ENCODE measurements around the gene SORBS1. TPM values are rescaled to one million over a fixed set of nuclear protein-coding genes. Genes with fewer than 3 reads are reported as not detected.

The SORBS1 gene
- total and polyA plus RNA-seq, 4 donors: 13.1 to 68.9 (median 44.0) TPM

DNA sequence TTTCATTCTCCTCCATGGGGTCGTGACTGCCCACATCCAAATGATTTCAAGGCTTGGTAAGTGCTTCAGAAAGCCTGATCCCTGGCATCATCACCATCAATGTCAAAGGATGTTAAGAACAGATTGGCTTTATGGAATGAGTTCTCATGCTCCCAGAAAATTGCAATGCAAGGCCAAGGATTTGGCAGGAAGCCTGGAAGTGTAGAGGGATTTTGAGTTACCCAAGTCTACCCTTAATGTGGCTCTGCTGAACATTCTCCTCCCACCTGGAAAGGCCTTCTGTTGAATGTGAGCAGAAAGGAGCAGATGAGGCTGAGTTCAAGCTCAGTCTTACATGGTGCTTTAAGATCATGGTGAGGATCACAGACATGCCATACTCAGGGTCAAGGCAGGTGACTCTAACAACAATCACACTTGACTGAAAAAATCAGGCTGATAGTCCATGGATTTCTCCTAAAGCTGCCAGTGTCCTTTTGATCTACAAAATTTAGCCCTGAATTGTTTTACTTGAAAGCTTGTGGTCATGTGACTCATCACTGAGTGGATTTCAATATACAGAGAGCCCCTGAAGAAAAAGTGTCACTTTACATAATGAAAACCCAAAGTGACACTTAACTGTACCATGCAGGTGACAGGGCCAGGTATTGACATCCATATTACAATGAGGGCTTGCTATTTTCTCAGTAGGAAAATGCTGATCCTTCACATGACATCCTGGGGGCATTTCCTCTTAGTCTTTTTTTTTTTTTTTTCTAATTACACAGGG lies 159.3 kb downstream of the SORBS1 start:
- no peak for ATAC-seq (ENCODE audit: insufficient read depth, low FRiP score)
- peaks cover 0 to 12% (median 8%) of the 10 kb centered on the region in 5 donors for H3K4me1 ChIP-seq (ENCODE audit: control insufficient read depth in 5 of 5, insufficient read depth in 5 of 5, low read length in 5 of 5)
- WGBS, 2 donors: 86 to 95% methylated on average over 1 of the region's 1 CpG
- H3K9ac ChIP-seq (ENCODE audit: insufficient read depth in 1 of 2, low read length in 2 of 2): no peak overlapping the region
- TF ChIP-seq, protein P1, sequence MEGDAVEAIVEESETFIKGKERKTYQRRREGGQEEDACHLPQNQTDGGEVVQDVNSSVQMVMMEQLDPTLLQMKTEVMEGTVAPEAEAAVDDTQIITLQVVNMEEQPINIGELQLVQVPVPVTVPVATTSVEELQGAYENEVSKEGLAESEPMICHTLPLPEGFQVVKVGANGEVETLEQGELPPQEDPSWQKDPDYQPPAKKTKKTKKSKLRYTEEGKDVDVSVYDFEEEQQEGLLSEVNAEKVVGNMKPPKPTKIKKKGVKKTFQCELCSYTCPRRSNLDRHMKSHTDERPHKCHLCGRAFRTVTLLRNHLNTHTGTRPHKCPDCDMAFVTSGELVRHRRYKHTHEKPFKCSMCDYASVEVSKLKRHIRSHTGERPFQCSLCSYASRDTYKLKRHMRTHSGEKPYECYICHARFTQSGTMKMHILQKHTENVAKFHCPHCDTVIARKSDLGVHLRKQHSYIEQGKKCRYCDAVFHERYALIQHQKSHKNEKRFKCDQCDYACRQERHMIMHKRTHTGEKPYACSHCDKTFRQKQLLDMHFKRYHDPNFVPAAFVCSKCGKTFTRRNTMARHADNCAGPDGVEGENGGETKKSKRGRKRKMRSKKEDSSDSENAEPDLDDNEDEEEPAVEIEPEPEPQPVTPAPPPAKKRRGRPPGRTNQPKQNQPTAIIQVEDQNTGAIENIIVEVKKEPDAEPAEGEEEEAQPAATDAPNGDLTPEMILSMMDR (IDR thresholded peaks at IDR 0.05; ENCODE audit: control extremely low read depth, extremely low read depth): no peak
- H3K36me3 ChIP-seq (ENCODE audit: control insufficient read depth in 4 of 4, insufficient read depth in 4 of 4, low read length in 4 of 4): peaks cover 10 to 22% (median 19%) of the 10 kb centered on the region in 4 donors
- no peaks in the 10 kb centered on the region for H3K27me3 ChIP-seq (ENCODE audit: control insufficient read depth in 3 of 3, insufficient read depth in 3 of 3, low read length in 2 of 3)
- H3K27ac ChIP-seq (ENCODE audit: low read depth in 1 of 2, low read length in 1 of 2): peak overlapping the region in 1 of 2 donors; percentile 93
- peak in 1 of 3 donors; percentile 32 for DNase-seq
- peaks cover 0 to 1% (median 0%) of the 10 kb centered on the region in 4 donors for H3K9me3 ChIP-seq (ENCODE audit: control insufficient read depth in 4 of 4, insufficient read depth in 3 of 4, low read length in 3 of 4)
- H3K4me3 ChIP-seq: no peak overlapping the region

DNA sequence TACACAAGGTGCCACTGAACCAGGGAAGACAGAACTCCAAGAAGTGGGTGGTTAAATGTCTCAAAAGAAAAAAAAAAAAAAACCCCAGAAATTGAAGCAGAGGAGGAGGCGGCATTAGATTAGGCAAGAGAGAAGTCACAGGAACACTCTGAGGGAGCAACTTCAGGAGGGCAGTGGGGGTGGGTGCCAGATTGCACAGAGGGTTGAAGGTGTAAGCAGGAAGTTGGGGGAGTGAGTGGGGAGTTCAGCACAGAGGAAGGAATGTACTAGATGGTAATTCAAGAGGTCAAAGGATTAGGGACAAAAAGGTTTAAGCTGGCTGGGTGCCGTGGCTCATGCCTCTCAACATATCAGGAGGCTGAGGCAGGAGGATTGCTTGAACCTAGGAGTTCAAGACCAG lies 160.4 kb downstream of the SORBS1 start:
- TF ChIP-seq, protein P1 (IDR thresholded peaks at IDR 0.05; ENCODE audit: control extremely low read depth, extremely low read depth): no peak
- H3K4me1 ChIP-seq (ENCODE audit: control insufficient read depth in 5 of 5, insufficient read depth in 5 of 5, low read length in 5 of 5): peaks cover 0 to 15% (median 8%) of the 10 kb centered on the region in 5 donors
- no peaks in the 10 kb centered on the region for H3K27me3 ChIP-seq (ENCODE audit: control insufficient read depth in 3 of 3, insufficient read depth in 3 of 3, low read length in 2 of 3)
- peaks cover 0 to 1% (median 0%) of the 10 kb centered on the region in 4 donors for H3K9me3 ChIP-seq (ENCODE audit: control insufficient read depth in 4 of 4, insufficient read depth in 3 of 4, low read length in 3 of 4)
- H3K9ac ChIP-seq (ENCODE audit: insufficient read depth in 1 of 2, low read length in 2 of 2): no peak overlapping the region
- peak overlapping the region; percentile 33 to 93 for H3K27ac ChIP-seq (ENCODE audit: low read depth in 1 of 2, low read length in 1 of 2)
- H3K4me3 ChIP-seq: no peak overlapping the region
- DNase-seq: no peak
- peaks cover 11 to 26% (median 20%) of the 10 kb centered on the region in 4 donors for H3K36me3 ChIP-seq (ENCODE audit: control insufficient read depth in 4 of 4, insufficient read depth in 4 of 4, low read length in 4 of 4)
- no peak for ATAC-seq (ENCODE audit: insufficient read depth, low FRiP score)
- WGBS, 2 donors: 76 to 78% methylated on average over 2 of the region's 2 CpGs

DNA sequence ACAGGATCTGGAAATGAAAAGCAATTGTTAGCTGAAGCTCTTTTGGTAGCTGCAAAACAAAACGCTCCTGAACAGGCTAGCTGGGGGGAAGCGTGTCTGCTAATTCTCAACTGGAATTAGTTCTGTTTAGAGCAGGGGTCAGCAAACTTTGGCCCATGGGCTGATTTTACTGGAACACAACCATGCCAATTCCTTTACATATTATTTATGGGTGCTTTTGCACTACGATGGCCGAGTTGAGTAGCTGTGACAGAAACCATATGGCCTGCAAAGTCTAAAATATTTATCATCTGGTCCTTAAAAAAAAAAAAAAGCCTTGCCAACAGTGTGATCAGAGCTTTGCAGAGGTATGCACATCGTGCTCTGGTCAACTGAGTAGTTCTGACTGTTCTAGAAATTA lies 162.0 kb downstream of the SORBS1 start:
- H3K36me3 ChIP-seq (ENCODE audit: control insufficient read depth in 4 of 4, insufficient read depth in 4 of 4, low read length in 4 of 4): peaks cover 14 to 20% (median 20%) of the 10 kb centered on the region in 4 donors
- ATAC-seq (ENCODE audit: insufficient read depth, low FRiP score) (no peak), DNase-seq (peak in 2 of 3 donors; percentile 57 to 72)
- TF ChIP-seq, protein P1 (IDR thresholded peaks at IDR 0.05; ENCODE audit: control extremely low read depth, extremely low read depth): no peak
- no peaks in the 10 kb centered on the region for H3K27me3 ChIP-seq (ENCODE audit: control insufficient read depth in 3 of 3, insufficient read depth in 3 of 3, low read length in 2 of 3)
- no peak overlapping the region for H3K4me3 ChIP-seq
- H3K9ac ChIP-seq (ENCODE audit: insufficient read depth in 1 of 2, low read length in 2 of 2): no peak overlapping the region
- peaks cover 0 to 12% (median 8%) of the 10 kb centered on the region in 5 donors for H3K4me1 ChIP-seq (ENCODE audit: control insufficient read depth in 5 of 5, insufficient read depth in 5 of 5, low read length in 5 of 5)
- peak overlapping the region in 1 of 2 donors; percentile 65 for H3K27ac ChIP-seq (ENCODE audit: low read depth in 1 of 2, low read length in 1 of 2)
- WGBS, 2 donors: 79 to 87% methylated on average over 5 of the region's 5 CpGs
- H3K9me3 ChIP-seq (ENCODE audit: control insufficient read depth in 4 of 4, insufficient read depth in 3 of 4, low read length in 3 of 4): no peaks in the 10 kb centered on the region

All from lung (tissue), 12 donors.